SK-N-MC (cell line): Measurements from ENCODE around the gene APBA2.

Source experiments
- EZH2 ChIP-seq: fragments of 200-600 bp; sonication (generic); IDR thresholded peaks from one replicate; pipeline ENCODE4 v1.6.1; 2017; ENCODE audit warnings: antibody characterized with exemption
- FOXP2 ChIP-seq: optimal IDR thresholded peaks from 2 replicates; pipeline ENCODE3; 2011; ENCODE audit warnings: mild to moderate bottlenecking, moderate library complexity; ENCODE audit not compliant: insufficient read depth; ENCODE audit errors: extremely low read length, control extremely low read depth
- POLR2AphosphoS5 ChIP-seq: IDR thresholded peaks from 2 replicates; pipeline ENCODE4 v1.6.1; 2012; ENCODE audit warnings: mild to moderate bottlenecking, low read depth, low read length, borderline replicate concordance

GRCh38 chr15:29040370-29040751, 154.6 kb downstream of the APBA2 start:
- TF ChIP-seq EZH2 (no peak), POLR2AphosphoS5 (no peak), FOXP2 (no peak)
